AG04450 (cell line): ENCODE data around the gene ZNF280B. TPM values are rescaled to one million over a fixed set of nuclear protein-coding genes. Genes with fewer than 3 reads are reported as not detected.

ENCODE experiments used
- CTCF ChIA-PET: fragments of 300-600, 350-600 bp; formaldehyde crosslinking; extraction: SDS; loops from one replicate; lab custom pipeline; 2022; ENCODE audit warnings: antibody characterized with exemption, inconsistent platforms; lab: Charles Lee
- POLR2A ChIA-PET: fragments of 350-600 bp; formaldehyde crosslinking; extraction: SDS; loops from one replicate; lab custom pipeline; 2021; ENCODE audit warnings: antibody characterized with exemption, inconsistent platforms; lab: Yijun Ruan, JAX
- DNase-seq: peaks from one replicate; pipeline ENCODE4 v3.0.0-alpha.2; 2011; ENCODE audit warnings: low read depth, low spot score
- H3K27ac ChIP-seq: one replicate; pipeline ENCODE4 v1.5.1; 2012; ENCODE audit warnings: low read depth, low read length, control low read depth
- H3K27me3 ChIP-seq: one replicate; pipeline ENCODE4 v1.6.0; 2012; ENCODE audit warnings: low read length; ENCODE audit not compliant: control insufficient read depth, insufficient read depth
- H3K4me3 ChIP-seq: 2 replicates; pipeline ENCODE4 v1.5.1; 2011; ENCODE audit warnings: mild to moderate bottlenecking, low read depth, low read length, control low read depth
- H3K9me3 ChIP-seq: 2 replicates; pipeline ENCODE4 v1.5.1; 2012; ENCODE audit warnings: low read length; ENCODE audit not compliant: control insufficient read depth, insufficient read depth
- CTCF ChIP-seq: IDR thresholded peaks from 2 replicates; pipeline ENCODE4 v1.5.1; 2011; ENCODE audit warnings: low read depth, low read length, control low read depth, inconsistent platforms
- polyA plus RNA-seq: library from polyadenylated mRNA; depleted of rRNA; stranded (reverse); fragments of >200 nt; gene quantifications from 2 replicates; pipeline ENCODE4 v1.2.3, GENCODE V29; 2011

Gene ZNF280B
- polyA plus RNA-seq, 1 experiment: 2.3 TPM

GRCh38 chr22:22546490-22546889 lies 37.9 kb upstream of the ZNF280B start:
- Histone ChIP-seq H3K27ac (no peak overlapping the region), H3K9me3 (no peaks in the 10 kb centered on the region), H3K4me3 (no peak overlapping the region), H3K27me3 (peaks cover 3% of the 10 kb centered on the region)
- ChIA-PET POLR2A (no interaction called here), CTCF (no interaction called here)
- DNase-seq: no peak
- TF ChIP-seq CTCF: no peak

GRCh38 chr22:22545084-22545483 lies 36.5 kb upstream of the ZNF280B start:
- Histone ChIP-seq H3K27ac (no peak overlapping the region), H3K4me3 (no peak overlapping the region), H3K27me3 (peaks cover 3% of the 10 kb centered on the region), H3K9me3 (no peaks in the 10 kb centered on the region)
- TF ChIP-seq CTCF: no peak
- CTCF ChIA-PET: no interaction called here
- DNase-seq: no peak
- POLR2A ChIA-PET: no interaction called here

- H3K9me3 ChIP-seq: no peaks in the 10 kb centered on the region
- no peak overlapping the region for H3K27ac ChIP-seq
- no peak overlapping the region for H3K4me3 ChIP-seq
- CTCF ChIA-PET: no interaction called here
- TF ChIP-seq CTCF: no peak
- POLR2A ChIA-PET: no interaction called here
- DNase-seq: no peak
- H3K27me3 ChIP-seq: no peaks in the 10 kb centered on the region
Measured at GRCh38 chr22:22538226-22538989, 29.9 kb upstream of the ZNF280B start.

- CTCF ChIA-PET: no interaction called here
- Histone ChIP-seq H3K27me3 (no peaks in the 10 kb centered on the region), H3K9me3 (no peaks in the 10 kb centered on the region), H3K27ac (no peak overlapping the region), H3K4me3 (no peak overlapping the region)
- POLR2A ChIA-PET: no interaction called here
- no peak for TF ChIP-seq CTCF
- no peak for DNase-seq
Measured at GRCh38 chr22:22536916-22537315, 28.4 kb upstream of the ZNF280B start.

- Histone ChIP-seq H3K27ac (no peak overlapping the region), H3K9me3 (no peaks in the 10 kb centered on the region), H3K27me3 (no peaks in the 10 kb centered on the region), H3K4me3 (no peak overlapping the region)
- DNase-seq: no peak
- TF ChIP-seq CTCF: no peak
- ChIA-PET POLR2A (no interaction called here), CTCF (no interaction called here)
Measured at GRCh38 chr22:22536515-22536914, 28.0 kb upstream of the ZNF280B start.
